ENCODE measurements around the gene PALD1.

PALD1 gene

DNA sequence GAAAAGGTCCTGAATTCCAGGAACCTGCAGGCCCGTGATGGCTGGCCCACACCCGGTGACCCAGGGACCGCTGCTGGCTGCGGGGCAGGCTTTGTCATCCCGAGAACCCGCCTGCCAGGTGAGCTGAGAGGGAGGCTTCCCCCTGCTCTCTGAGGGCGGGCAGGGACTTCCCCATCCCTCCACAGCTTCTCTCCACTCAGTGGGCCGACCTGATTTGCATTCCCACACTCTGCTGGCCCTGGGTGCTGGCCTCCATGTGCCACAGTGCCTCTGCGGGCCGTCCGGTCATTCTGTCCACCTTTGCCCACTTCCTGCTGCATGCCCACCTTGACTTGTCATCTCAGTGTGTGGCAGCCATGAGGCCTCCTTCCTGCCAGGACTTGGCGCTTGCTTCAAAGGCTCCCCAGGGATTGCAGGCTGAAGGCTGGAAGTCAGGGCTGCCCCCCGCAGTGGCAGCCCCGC is 35.3 kb downstream of the PALD1 start:
- Histone ChIP-seq H3K27ac (ENCODE audit: low read length) (no peak overlapping the region), H3K4me1 (ENCODE audit: insufficient read depth, low read length) (peaks cover 13% of the 10 kb centered on the region; the same call in 1 of the 2 replicates), H3K9me3 (ENCODE audit: insufficient read depth, low read depth, low read length) (no peaks in the 10 kb centered on the region), H3K9ac (ENCODE audit: low read depth, low read length) (no peak overlapping the region), H3K4me3 (ENCODE audit: low read length) (no peak overlapping the region), H3K27me3 (ENCODE audit: insufficient read depth, low read length) (no peaks in the 10 kb centered on the region), H3K36me3 (ENCODE audit: insufficient read depth, low read depth, low read length) (no peaks in the 10 kb centered on the region)

DNA sequence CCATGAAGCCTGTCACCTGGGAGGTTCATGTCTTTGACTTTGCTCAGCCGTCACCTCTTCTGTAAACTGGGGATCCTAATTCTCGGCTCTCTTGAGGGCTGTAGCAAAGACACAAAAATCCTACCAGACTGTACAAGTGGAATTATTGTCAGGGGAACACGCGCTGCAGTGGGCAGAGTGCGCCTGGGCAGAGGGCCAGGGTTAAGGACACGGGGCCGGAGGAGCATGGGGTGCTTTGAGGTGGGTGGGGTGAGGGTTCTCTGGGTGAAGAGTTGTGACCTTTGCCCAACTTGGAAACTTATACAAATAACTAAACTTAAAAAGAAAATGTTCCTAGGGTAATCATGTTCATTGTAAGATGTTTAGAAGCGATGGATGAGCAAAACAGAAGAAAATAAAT is 36.0 kb downstream of the PALD1 start:
- H3K36me3 ChIP-seq (ENCODE audit: insufficient read depth, low read depth, low read length), result no peaks in the 10 kb centered on the region
- H3K27ac ChIP-seq (ENCODE audit: low read length), result no peak overlapping the region
- no peaks in the 10 kb centered on the region for H3K9me3 ChIP-seq (ENCODE audit: insufficient read depth, low read depth, low read length)
- H3K27me3 ChIP-seq (ENCODE audit: insufficient read depth, low read length), result no peaks in the 10 kb centered on the region
- H3K4me3 ChIP-seq (ENCODE audit: low read length), result no peak overlapping the region
- no peak overlapping the region for H3K9ac ChIP-seq (ENCODE audit: low read depth, low read length)
- peaks cover 11% of the 10 kb centered on the region; the same call in 1 of the 2 replicates for H3K4me1 ChIP-seq (ENCODE audit: insufficient read depth, low read length)

DNA sequence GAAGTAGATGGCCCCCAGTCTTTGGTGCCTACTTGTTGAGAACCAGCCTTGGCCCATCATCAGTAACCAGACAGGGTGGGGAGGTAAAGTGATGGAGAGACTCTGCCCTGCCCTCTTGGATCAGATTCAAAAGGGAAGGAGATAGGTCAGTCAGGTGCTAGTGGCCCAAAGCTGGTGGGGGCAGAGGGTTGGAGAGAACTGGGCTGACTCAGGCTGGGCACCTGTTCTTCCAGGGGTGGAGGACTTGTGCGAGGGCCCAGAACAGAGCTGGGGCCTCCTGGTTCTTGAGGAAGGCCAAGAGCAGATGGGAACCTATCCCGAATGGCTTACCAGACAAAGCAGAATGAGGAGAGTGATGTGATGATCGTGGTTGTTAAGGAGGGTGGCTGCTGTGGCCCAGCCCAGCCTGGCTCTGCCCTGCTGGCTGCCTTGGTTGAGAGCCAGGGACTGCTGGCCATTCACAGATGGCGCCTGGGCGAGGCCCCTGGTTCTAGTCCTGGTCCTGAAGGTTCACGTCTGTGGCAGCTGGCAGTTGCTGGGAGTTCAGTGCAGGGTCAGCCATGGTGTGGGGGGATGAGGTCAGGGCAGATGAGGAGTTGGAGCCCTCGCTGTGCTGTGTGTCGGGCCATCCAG is 36.6 kb downstream of the PALD1 start:
- Histone ChIP-seq H3K27me3 (ENCODE audit: insufficient read depth, low read length) (no peaks in the 10 kb centered on the region), H3K9me3 (ENCODE audit: insufficient read depth, low read depth, low read length) (no peaks in the 10 kb centered on the region), H3K36me3 (ENCODE audit: insufficient read depth, low read depth, low read length) (no peaks in the 10 kb centered on the region), H3K4me3 (ENCODE audit: low read length) (no peak overlapping the region), H3K4me1 (ENCODE audit: insufficient read depth, low read length) (peaks cover 11% of the 10 kb centered on the region; the same call in 1 of the 2 replicates), H3K27ac (ENCODE audit: low read length) (no peak overlapping the region), H3K9ac (ENCODE audit: low read depth, low read length) (no peak overlapping the region)

DNA sequence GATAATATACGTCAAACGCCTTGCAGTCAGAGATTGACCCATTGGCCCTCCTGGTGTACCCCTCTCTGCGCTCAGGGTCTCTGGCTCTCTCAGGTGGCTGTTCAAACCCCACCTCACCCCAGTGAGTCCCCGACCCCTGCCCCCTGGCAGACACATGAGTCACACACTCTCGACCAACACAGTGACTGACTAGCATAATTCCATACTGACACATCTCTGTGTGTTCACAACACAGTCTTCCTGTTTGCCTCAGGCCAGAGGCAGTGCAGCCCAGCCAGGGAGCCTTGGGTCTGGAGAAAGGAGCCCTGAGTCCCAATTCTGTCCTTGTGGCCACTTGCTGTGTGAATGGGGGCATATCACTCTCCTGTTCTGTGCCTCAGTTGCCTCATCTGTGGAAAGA is 40.1 kb downstream of the PALD1 start:
- no peak overlapping the region for H3K27ac ChIP-seq (ENCODE audit: low read length)
- H3K36me3 ChIP-seq (ENCODE audit: insufficient read depth, low read depth, low read length), result no peaks in the 10 kb centered on the region
- no peaks in the 10 kb centered on the region for H3K27me3 ChIP-seq (ENCODE audit: insufficient read depth, low read length)
- no peaks in the 10 kb centered on the region for H3K9me3 ChIP-seq (ENCODE audit: insufficient read depth, low read depth, low read length)
- no peak overlapping the region for H3K4me3 ChIP-seq (ENCODE audit: low read length)
- H3K4me1 ChIP-seq (ENCODE audit: insufficient read depth, low read length), result peaks cover 4% of the 10 kb centered on the region; the same call in 1 of the 2 replicates
- H3K9ac ChIP-seq (ENCODE audit: low read depth, low read length), result no peak overlapping the region

DNA sequence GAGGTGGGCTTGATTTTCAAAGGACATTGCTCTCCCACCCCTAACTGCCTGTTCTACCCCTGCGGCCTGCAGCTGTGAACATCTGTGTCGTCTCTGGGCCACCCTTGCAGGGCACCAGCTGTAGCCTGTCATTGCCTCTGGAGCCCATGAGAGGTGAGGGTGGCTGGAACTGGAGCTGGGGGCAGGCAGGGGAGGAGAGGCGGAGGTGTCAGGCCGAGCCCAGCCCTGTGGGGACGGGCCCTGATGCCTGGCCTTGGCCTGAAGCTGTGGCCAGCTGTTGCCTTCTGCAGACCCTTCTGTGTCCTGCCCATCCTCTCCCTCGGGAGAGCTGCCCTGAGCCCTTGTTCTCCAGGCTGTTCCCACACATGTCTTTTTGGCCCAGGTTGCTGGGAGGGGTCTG is 44.5 kb downstream of the PALD1 start:
- Histone ChIP-seq H3K9ac (ENCODE audit: low read depth, low read length) (no peak overlapping the region), H3K27me3 (ENCODE audit: insufficient read depth, low read length) (no peaks in the 10 kb centered on the region), H3K27ac (ENCODE audit: low read length) (no peak overlapping the region)

DNA sequence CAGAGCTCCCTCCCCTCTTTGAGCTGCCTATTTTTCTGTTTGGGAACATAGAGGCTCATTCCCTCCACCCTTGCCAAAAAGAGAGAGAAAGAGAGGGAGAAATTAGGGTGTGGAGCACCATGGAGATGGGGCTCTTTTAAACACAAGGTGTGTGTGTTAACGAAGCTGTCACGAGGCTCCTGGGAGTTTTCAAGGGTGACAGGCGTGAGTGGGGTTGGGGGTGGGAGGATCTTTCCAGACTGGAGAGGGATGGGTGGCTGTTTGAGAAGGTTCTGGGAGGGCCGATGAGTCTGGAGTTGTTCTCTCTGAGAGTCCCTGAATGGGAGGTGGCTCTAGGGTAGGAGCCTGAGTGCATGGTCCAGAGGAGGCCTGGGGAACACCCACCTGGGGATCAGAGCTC is 45.0 kb downstream of the PALD1 start:
- no peaks in the 10 kb centered on the region for H3K4me1 ChIP-seq (ENCODE audit: insufficient read depth, low read length)
- H3K36me3 ChIP-seq (ENCODE audit: insufficient read depth, low read depth, low read length), result no peaks in the 10 kb centered on the region
- no peak overlapping the region for H3K9ac ChIP-seq (ENCODE audit: low read depth, low read length)
- H3K27me3 ChIP-seq (ENCODE audit: insufficient read depth, low read length), result no peaks in the 10 kb centered on the region
- H3K9me3 ChIP-seq (ENCODE audit: insufficient read depth, low read depth, low read length), result no peaks in the 10 kb centered on the region
- H3K4me3 ChIP-seq (ENCODE audit: low read length), result no peak overlapping the region
- no peak overlapping the region for H3K27ac ChIP-seq (ENCODE audit: low read length)

More for the DNA sequence above, 44.5 kb downstream of the PALD1 start:
- no peaks in the 10 kb centered on the region for H3K9me3 ChIP-seq (ENCODE audit: insufficient read depth, low read depth, low read length)
- no peaks in the 10 kb centered on the region for H3K4me1 ChIP-seq (ENCODE audit: insufficient read depth, low read length)
- no peaks in the 10 kb centered on the region for H3K36me3 ChIP-seq (ENCODE audit: insufficient read depth, low read depth, low read length)
- no peak overlapping the region for H3K4me3 ChIP-seq (ENCODE audit: low read length)

DNA sequence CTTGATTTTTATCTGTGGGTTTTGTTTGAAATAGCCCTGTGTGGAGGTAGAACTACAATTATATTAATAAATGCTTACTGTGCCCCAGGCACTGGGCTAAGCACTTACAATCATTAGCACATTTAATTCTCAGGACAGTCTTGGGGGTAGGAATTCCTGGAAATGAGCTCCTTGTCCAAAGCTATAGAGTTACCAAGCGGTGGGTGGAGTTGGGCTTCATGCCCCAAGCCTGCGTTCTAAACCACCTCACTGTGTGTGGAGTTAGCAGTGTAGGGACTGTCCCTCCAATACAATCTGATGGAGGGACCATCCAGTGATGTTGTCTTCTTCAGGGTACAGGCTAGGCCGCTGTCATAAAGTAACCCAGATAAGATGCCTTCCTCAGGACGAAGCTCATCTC is 49.7 kb downstream of the PALD1 start:
- Histone ChIP-seq H3K27ac (ENCODE audit: low read length) (no peak overlapping the region), H3K9ac (ENCODE audit: low read depth, low read length) (no peak overlapping the region), H3K27me3 (ENCODE audit: insufficient read depth, low read length) (no peaks in the 10 kb centered on the region), H3K36me3 (ENCODE audit: insufficient read depth, low read depth, low read length) (no peaks in the 10 kb centered on the region), H3K4me1 (ENCODE audit: insufficient read depth, low read length) (no peaks in the 10 kb centered on the region), H3K4me3 (ENCODE audit: low read length) (no peak overlapping the region), H3K9me3 (ENCODE audit: insufficient read depth, low read depth, low read length) (no peaks in the 10 kb centered on the region)

DNA sequence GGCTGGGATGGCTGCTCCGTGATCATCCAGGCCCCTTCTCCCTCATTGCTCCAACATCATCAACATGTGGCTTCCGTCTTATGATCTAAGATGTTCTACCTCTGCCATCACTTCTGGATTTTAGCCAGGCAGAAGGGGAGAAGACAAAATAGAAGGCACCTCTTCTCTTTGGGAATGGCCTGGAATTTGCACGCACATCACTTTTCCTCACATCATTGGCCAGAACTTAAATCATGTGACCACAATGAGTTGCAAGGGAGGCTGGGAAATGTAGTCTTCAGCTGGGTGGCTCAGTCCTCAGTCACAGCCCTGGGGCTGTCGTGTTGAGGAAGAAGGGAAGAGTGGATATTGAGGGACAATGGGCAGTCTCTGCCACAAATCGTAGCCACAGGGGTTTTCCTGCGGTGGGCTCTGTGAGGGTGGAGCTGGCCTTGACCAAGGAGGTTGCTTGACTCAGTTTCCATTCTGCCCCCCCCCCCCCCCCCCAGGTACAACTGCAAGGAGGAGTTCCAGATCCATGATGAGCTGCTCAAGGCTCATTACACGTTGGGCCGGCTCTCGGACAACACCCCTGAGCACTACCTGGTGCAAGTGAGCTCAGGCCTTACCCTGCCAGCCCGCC is 50.3 kb downstream of the PALD1 start:
- Histone ChIP-seq H3K9ac (ENCODE audit: low read depth, low read length) (no peak overlapping the region), H3K27me3 (ENCODE audit: insufficient read depth, low read length) (no peaks in the 10 kb centered on the region), H3K4me1 (ENCODE audit: insufficient read depth, low read length) (no peaks in the 10 kb centered on the region), H3K27ac (ENCODE audit: low read length) (no peak overlapping the region), H3K36me3 (ENCODE audit: insufficient read depth, low read depth, low read length) (no peaks in the 10 kb centered on the region), H3K9me3 (ENCODE audit: insufficient read depth, low read depth, low read length) (no peaks in the 10 kb centered on the region), H3K4me3 (ENCODE audit: low read length) (no peak overlapping the region)

DNA sequence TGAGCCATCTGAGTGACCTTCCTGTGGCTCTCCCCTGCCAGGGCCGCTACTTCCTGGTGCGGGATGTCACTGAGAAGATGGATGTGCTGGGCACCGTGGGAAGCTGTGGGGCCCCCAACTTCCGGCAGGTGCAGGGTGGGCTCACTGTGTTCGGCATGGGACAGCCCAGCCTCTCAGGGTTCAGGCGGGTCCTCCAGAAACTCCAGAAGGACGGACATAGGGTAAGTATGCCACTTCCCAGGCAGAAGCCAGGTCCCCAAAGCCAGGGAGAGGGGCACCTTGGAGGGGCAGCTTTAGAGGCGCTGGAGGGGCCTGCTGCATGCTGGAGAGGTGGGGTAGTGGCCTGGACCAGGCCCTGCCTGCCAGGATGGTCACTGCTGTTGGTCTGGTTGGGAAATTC is 51.3 kb downstream of the PALD1 start:
- H3K4me1 ChIP-seq (ENCODE audit: insufficient read depth, low read length), result no peaks in the 10 kb centered on the region
- H3K27me3 ChIP-seq (ENCODE audit: insufficient read depth, low read length), result no peaks in the 10 kb centered on the region
- no peaks in the 10 kb centered on the region for H3K36me3 ChIP-seq (ENCODE audit: insufficient read depth, low read depth, low read length)
- no peak overlapping the region for H3K27ac ChIP-seq (ENCODE audit: low read length)
- H3K9ac ChIP-seq (ENCODE audit: low read depth, low read length), result no peak overlapping the region
- H3K9me3 ChIP-seq (ENCODE audit: insufficient read depth, low read depth, low read length), result no peaks in the 10 kb centered on the region
- no peak overlapping the region for H3K4me3 ChIP-seq (ENCODE audit: low read length)

DNA sequence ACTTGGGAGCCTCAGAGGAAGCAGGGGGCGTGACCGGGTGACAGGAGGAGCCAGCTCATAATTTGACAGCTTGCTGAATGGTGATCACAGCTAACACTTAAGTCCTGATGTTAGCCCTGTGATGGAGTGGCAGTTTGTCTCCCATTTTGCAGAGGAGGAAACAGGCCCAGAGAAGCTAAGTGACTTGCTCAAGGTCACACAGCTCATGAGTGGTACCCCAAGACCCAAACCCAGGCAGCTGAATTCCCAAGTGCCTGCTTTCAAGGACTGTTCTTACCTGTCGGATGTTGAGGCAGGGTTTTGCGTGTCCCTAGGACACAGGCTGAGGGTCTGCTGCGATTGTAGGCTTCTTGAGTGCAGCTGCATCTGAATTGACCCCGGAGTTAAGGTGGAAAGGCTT is 51.7 kb downstream of the PALD1 start:
- Histone ChIP-seq H3K4me3 (ENCODE audit: low read length) (no peak overlapping the region), H3K27me3 (ENCODE audit: insufficient read depth, low read length) (no peaks in the 10 kb centered on the region), H3K36me3 (ENCODE audit: insufficient read depth, low read depth, low read length) (no peaks in the 10 kb centered on the region), H3K27ac (ENCODE audit: low read length) (no peak overlapping the region), H3K9ac (ENCODE audit: low read depth, low read length) (no peak overlapping the region), H3K4me1 (ENCODE audit: insufficient read depth, low read length) (no peaks in the 10 kb centered on the region), H3K9me3 (ENCODE audit: insufficient read depth, low read depth, low read length) (no peaks in the 10 kb centered on the region)

DNA sequence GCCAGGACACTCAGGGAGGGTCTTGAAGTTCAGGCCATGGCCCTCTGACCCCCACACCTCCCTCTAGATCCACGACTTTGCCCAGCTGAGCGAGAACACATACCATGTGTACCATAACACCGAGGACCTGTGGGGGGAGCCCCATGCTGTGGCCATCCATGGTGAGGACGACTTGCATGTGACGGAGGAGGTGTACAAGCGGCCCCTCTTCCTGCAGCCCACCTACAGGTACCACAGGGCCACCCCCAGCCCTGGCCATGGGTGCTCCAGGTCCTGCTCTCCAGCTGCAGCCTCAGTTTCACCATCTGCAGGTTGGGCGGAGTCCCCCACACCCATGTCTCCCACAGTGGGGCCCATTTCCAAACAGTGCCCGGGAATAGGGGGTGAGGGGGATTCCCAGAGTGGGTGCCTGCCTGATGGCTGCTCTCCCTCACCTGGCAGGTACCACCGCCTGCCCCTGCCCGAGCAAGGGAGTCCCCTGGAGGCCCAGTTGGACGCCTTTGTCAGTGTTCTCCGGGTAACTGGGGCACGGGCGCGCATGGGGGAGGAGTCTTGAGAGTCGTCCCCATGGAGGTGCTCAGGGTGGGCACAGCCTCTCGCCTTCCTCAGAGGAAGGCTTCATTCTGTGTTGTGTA is 54.1 kb downstream of the PALD1 start:
- Histone ChIP-seq H3K27ac (ENCODE audit: low read length) (no peak overlapping the region), H3K4me3 (ENCODE audit: low read length) (no peak overlapping the region), H3K9me3 (ENCODE audit: insufficient read depth, low read depth, low read length) (no peaks in the 10 kb centered on the region), H3K36me3 (ENCODE audit: insufficient read depth, low read depth, low read length) (no peaks in the 10 kb centered on the region), H3K9ac (ENCODE audit: low read depth, low read length) (no peak overlapping the region), H3K27me3 (ENCODE audit: insufficient read depth, low read length) (no peaks in the 10 kb centered on the region), H3K4me1 (ENCODE audit: insufficient read depth, low read length) (peaks cover 6% of the 10 kb centered on the region; the same call in 1 of the 2 replicates)

DNA sequence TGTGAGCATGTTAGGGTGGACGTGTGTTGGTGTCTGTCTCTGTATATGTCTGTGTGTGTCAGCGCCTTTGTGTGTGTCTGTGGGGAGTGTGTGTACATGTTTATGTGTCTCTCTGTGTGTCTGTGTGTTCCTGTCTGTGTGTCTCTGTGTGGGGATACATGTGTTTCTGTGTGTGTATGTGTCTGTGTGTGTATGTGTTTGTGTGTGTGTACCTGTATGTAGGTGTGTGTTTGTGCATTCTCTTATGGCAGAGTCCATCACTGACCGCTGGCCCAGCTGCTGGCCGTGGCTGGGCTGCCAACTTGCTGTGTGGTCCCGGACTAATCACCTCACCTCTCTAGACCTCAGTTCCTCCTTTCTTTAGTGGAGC is 54.6 kb downstream of the PALD1 start:
- Histone ChIP-seq H3K9ac (ENCODE audit: low read depth, low read length) (no peak overlapping the region), H3K4me1 (ENCODE audit: insufficient read depth, low read length) (peaks cover 6% of the 10 kb centered on the region; the same call in 1 of the 2 replicates), H3K4me3 (ENCODE audit: low read length) (no peak overlapping the region), H3K36me3 (ENCODE audit: insufficient read depth, low read depth, low read length) (no peaks in the 10 kb centered on the region), H3K27ac (ENCODE audit: low read length) (no peak overlapping the region), H3K9me3 (ENCODE audit: insufficient read depth, low read depth, low read length) (no peaks in the 10 kb centered on the region), H3K27me3 (ENCODE audit: insufficient read depth, low read length) (no peaks in the 10 kb centered on the region)

Measured in iPS-20b (cell line).